HCT116 (cell line): Measurements from ENCODE around the gene CALD1. TPM values are rescaled to one million over a fixed set of nuclear protein-coding genes. Genes with fewer than 3 reads are reported as not detected.

ENCODE experiments used
- ATAC-seq: fragments of 200-7000 bp; cut with Tn5 transposase; 2 replicates; pipeline ENCODE4 v1.9.1; 2020; ENCODE audit warnings: mild to moderate bottlenecking, moderate library complexity
- BruUV-seq: library from RNA; stranded (reverse); fragments of 400-500 nt; replicated peaks from 2 replicates; lab custom pipeline; 2021; lab: Mats Ljungman, UMichigan
- CTCF ChIA-PET: fragments of 300-600 bp; sonication (Branson Sonifier 250); formaldehyde crosslinking; loops from one replicate; lab custom pipeline; 2021; ENCODE audit warnings: antibody characterized with exemption; lab: Charles Lee
- POLR2A ChIA-PET: fragments of 300-600, 350-600 bp; sonication (Branson Sonifier 250); formaldehyde crosslinking; loops from one replicate; lab custom pipeline; 2021; ENCODE audit warnings: antibody characterized with exemption; lab: Charles Lee
- RAD21 ChIA-PET, 2 experiments: fragments of 300-600 bp; sonication (Branson Sonifier 250); formaldehyde crosslinking; loops; one replicate each; lab custom pipeline; 2023; ENCODE audit warnings: low total read pairs in 2 of 2; ENCODE audit not compliant: uncharacterized antibody in 2 of 2, unreplicated experiment in 2 of 2, low non-redundant PET in 1 of 2; lab: Charles Lee
- DNase-seq: peaks from one replicate; pipeline ENCODE4 v3.0.0-alpha.2; 2010; ENCODE audit warnings: low read depth, low spot score
- H2AFZ ChIP-seq: fragments of 200-600 bp; shearing (Covaris generic), sonication (generic); 2 replicates; pipeline ENCODE4 v1.6.1; 2017; ENCODE audit warnings: low read depth, mixed run types, mixed read lengths, antibody characterized with exemption, low read length; ENCODE audit not compliant: poor library complexity, severe bottlenecking
- H3K27ac ChIP-seq: 2 replicates; pipeline ENCODE4 v1.5.1; 2012; ENCODE audit warnings: low read depth, low read length
- H3K27me3 ChIP-seq: fragments of 200-600 bp; sonication (generic); 2 replicates; pipeline ENCODE4 v1.6.1; 2016; ENCODE audit warnings: mixed run types, low read length, mixed read lengths; ENCODE audit not compliant: insufficient read depth
- H3K36me3 ChIP-seq, 2 experiments: fragments of 200-500 bp in 1 of 2; fragments of 200-600 bp in 1 of 2; sonication (Bioruptor generic) in 1 of 2; sonication (generic) in 1 of 2; 2 replicates each; pipeline versions ENCODE4 v1.5.1 to v1.6.1; 2014 to 2016; ENCODE audit warnings: low read length in 2 of 2, inconsistent platforms in 1 of 2, mixed read lengths in 1 of 2, mixed run types in 1 of 2; ENCODE audit not compliant: insufficient read depth in 2 of 2, control insufficient read depth in 1 of 2
- H3K4me1 ChIP-seq, 2 experiments: fragments of 200-600 bp in 1 of 2; sonication (generic) in 1 of 2; 2 replicates each; pipeline versions ENCODE4 v1.5.1 to v1.6.1; 2012 to 2017; ENCODE audit warnings: low read length in 2 of 2, inconsistent platforms in 1 of 2, mild to moderate bottlenecking in 1 of 2, mixed read lengths in 1 of 2, mixed run types in 1 of 2, moderate library complexity in 1 of 2; ENCODE audit not compliant: insufficient read depth in 2 of 2, control insufficient read depth in 1 of 2
- H3K4me2 ChIP-seq: fragments of 200-600 bp; sonication (generic); 2 replicates; pipeline ENCODE4 v1.6.1; 2017; ENCODE audit warnings: mixed run types, low read length, mixed read lengths
- H3K4me3 ChIP-seq, 2 experiments: fragments of 200-600 bp in 1 of 2; sonication (generic) in 1 of 2; replicated peaks in 1 of 2; 2 replicates each; pipeline ENCODE4 v1.5.1; 2011 to 2016; ENCODE audit warnings: low read length in 2 of 2, control low read depth in 1 of 2, low read depth in 1 of 2, mild to moderate bottlenecking in 1 of 2, mixed read lengths in 1 of 2, mixed run types in 1 of 2
- H3K79me2 ChIP-seq: fragments of 200-600 bp; sonication (generic); 2 replicates; pipeline ENCODE4 v1.6.1; 2017; ENCODE audit warnings: mild to moderate bottlenecking, mixed run types, low read length, moderate library complexity, mixed read lengths; ENCODE audit not compliant: insufficient read depth
- H3K9ac ChIP-seq: fragments of 200-600 bp; sonication (generic); 2 replicates; pipeline ENCODE4 v1.6.1; 2016; ENCODE audit warnings: low read length, mixed read lengths
- H3K9me2 ChIP-seq: fragments of 200-600 bp; sonication (generic), shearing (Covaris generic); 2 replicates; pipeline ENCODE4 v1.6.1; 2017; ENCODE audit warnings: mixed run types, mild to moderate bottlenecking, moderate library complexity; ENCODE audit not compliant: insufficient read depth
- H3K9me3 ChIP-seq, 2 experiments: fragments of 200-500 bp in 1 of 2; fragments of 200-600 bp in 1 of 2; sonication (Bioruptor generic) in 1 of 2; sonication (generic) in 1 of 2; 2 replicates each; pipeline ENCODE4 v1.6.1; 2014 to 2017; ENCODE audit warnings: low read length in 2 of 2, mixed read lengths in 2 of 2, inconsistent platforms in 1 of 2, low read depth in 1 of 2, mild to moderate bottlenecking in 1 of 2, mixed run types in 1 of 2, moderate library complexity in 1 of 2; ENCODE audit not compliant: control insufficient read depth in 1 of 2, insufficient read depth in 1 of 2
- H4K20me1 ChIP-seq: fragments of 200-600 bp; sonication (generic), shearing (Covaris generic); 2 replicates; pipeline ENCODE4 v1.6.1; 2017; ENCODE audit warnings: mixed run types, mild to moderate bottlenecking, moderate library complexity; ENCODE audit not compliant: insufficient read depth
- CEBPB ChIP-seq: IDR thresholded peaks from 2 replicates; pipeline ENCODE4 v1.6.1; 2012; ENCODE audit warnings: low read depth
- CTCF ChIP-seq, 3 experiments: fragments of 200-600 bp in 1 of 3; sonication (generic) in 1 of 3; IDR thresholded peaks in 2 of 3; conservative IDR thresholded peaks in 1 of 3; 2 replicates each; pipeline ENCODE4 v1.5.1; 2012 to 2017; ENCODE audit warnings: low read depth in 2 of 3, low read length in 2 of 3, antibody characterized with exemption in 1 of 3, borderline replicate concordance in 1 of 3, control low read depth in 1 of 3, mild to moderate bottlenecking in 1 of 3, mixed read lengths in 1 of 3, mixed run types in 1 of 3, moderate library complexity in 1 of 3; ENCODE audit not compliant: insufficient read depth in 1 of 3
- ELF1 ChIP-seq: IDR thresholded peaks from 2 replicates; pipeline ENCODE4 v1.6.1; 2012; ENCODE audit warnings: low read depth, borderline replicate concordance
- EZH2 ChIP-seq: fragments of 200-600 bp; sonication (generic); IDR thresholded peaks from 2 replicates; pipeline ENCODE4 v1.6.1; 2017; ENCODE audit warnings: antibody characterized with exemption, mixed run types
- EZH2phosphoT487 ChIP-seq: fragments of 200-600 bp; IDR thresholded peaks from 2 replicates; pipeline ENCODE4 v1.6.1; 2018; ENCODE audit warnings: antibody characterized with exemption, borderline replicate concordance
- POLR2A ChIP-seq: IDR thresholded peaks from 2 replicates; pipeline ENCODE4 v1.7.0; 2011; ENCODE audit warnings: borderline replicate concordance; ENCODE audit not compliant: insufficient read depth, insufficient read length; ENCODE audit errors: extremely low read depth
- RAD21 ChIP-seq: IDR thresholded peaks from 2 replicates; pipeline ENCODE4 v1.6.1; 2012; ENCODE audit warnings: low read depth, mild to moderate bottlenecking
- SIN3A ChIP-seq: IDR thresholded peaks from 2 replicates; pipeline ENCODE4 v1.6.1; 2012; ENCODE audit warnings: low read depth
- SRF ChIP-seq: IDR thresholded peaks from 2 replicates; pipeline ENCODE4 v1.6.1; 2012; ENCODE audit warnings: low read depth
- TCF7L2 ChIP-seq: IDR thresholded peaks from 2 replicates; pipeline ENCODE4 v1.7.0; 2011; ENCODE audit warnings: borderline replicate concordance, inconsistent platforms; ENCODE audit not compliant: insufficient read depth, insufficient read length; ENCODE audit errors: extremely low read depth
- YY1 ChIP-seq: IDR thresholded peaks from 2 replicates; pipeline ENCODE4 v1.6.1; 2011; ENCODE audit warnings: low read length, low read depth, moderate library complexity, mild to moderate bottlenecking; ENCODE audit not compliant: insufficient replicate concordance; ENCODE audit errors: extremely low read depth
- ZBTB33 ChIP-seq: IDR thresholded peaks from 2 replicates; pipeline ENCODE4 v1.6.1; 2011; ENCODE audit warnings: mild to moderate bottlenecking, low read length, moderate library complexity; ENCODE audit not compliant: insufficient replicate concordance; ENCODE audit errors: extremely low read depth
- ZNF274 ChIP-seq: fragments of 200-500 bp; sonication (Bioruptor generic); IDR thresholded peaks from 2 replicates; pipeline ENCODE4 v1.6.1; 2014; ENCODE audit warnings: mild to moderate bottlenecking, low read depth, low read length, inconsistent platforms
- intact Hi-C: fragments of 100-400 bp; cut with micrococcal nuclease; formaldehyde crosslinking; loops from 2 replicates; pipeline ENCODE4 v1.10.0; 2022
- total RNA-seq: library from RNA; stranded (reverse); gene quantifications from one replicate; pipeline ENCODE4 v1.2.1, GENCODE V29; 2021; ENCODE audit not compliant: unreplicated experiment

The CALD1 gene
- total RNA-seq, 1 experiment from 2014 or later: 66.8 TPM

GRCh38 chr7:134947831-134948230, 168.4 kb downstream of the CALD1 start:
- ATAC-seq (no peak), DNase-seq (no peak)
- H3K4me3 ChIP-seq: no peak overlapping the region
- no peaks in the 10 kb centered on the region for H3K79me2 ChIP-seq
- H2AFZ ChIP-seq: no peak overlapping the region
- no TSS peak for BruUV-seq
- ChIA-PET CTCF (interaction anchor here (1.6 kb wide), 1 partner anchor 315 kb away, joined by 3 read pairs; no protein-coding TSS in a partner anchor), RAD21 (no interaction called here), POLR2A (no interaction called here)
- H3K27me3 ChIP-seq: no peaks in the 10 kb centered on the region
- no peak overlapping the region for H3K4me2 ChIP-seq
- H3K9me3 ChIP-seq: no peaks in the 10 kb centered on the region
- H3K27ac ChIP-seq: no peak overlapping the region
- no peaks in the 10 kb centered on the region for H3K4me1 ChIP-seq
- intact Hi-C loops: loop anchor here (10.0 kb wide), 1 partner anchor 513 kb away; no protein-coding TSS in a partner anchor
- H3K9me2 ChIP-seq: no peaks in the 10 kb centered on the region
- no peak overlapping the region for H3K9ac ChIP-seq
- TF ChIP-seq CTCF (IDR thresholded peaks at IDR 0.05 in 2 of 3, conservative IDR thresholded peaks at IDR 0.05 in 1 of 3; ENCODE audit: borderline replicate concordance in 1 of 3, insufficient read depth in 1 of 3, low read depth in 2 of 3, low read length in 2 of 3) (no peak), SIN3A (no peak), ZNF274 (no peak), SRF (no peak)
- no peaks in the 10 kb centered on the region for H4K20me1 ChIP-seq
- peaks cover 0 to 7% of the 10 kb centered on the region in 2 experiments; a peak in 2 of 4 replicates for H3K36me3 ChIP-seq

- H3K9ac ChIP-seq: no peak overlapping the region
- POLR2A ChIA-PET: no interaction called here
- no peak overlapping the region for H3K4me2 ChIP-seq
- no peak overlapping the region for H3K27ac ChIP-seq
- no peaks in the 10 kb centered on the region for H3K4me1 ChIP-seq
- RAD21 ChIA-PET: no interaction called here
- no peaks in the 10 kb centered on the region for H3K79me2 ChIP-seq
- H3K9me3 ChIP-seq: no peaks in the 10 kb centered on the region
- BruUV-seq: no TSS peak
- no peaks in the 10 kb centered on the region for H4K20me1 ChIP-seq
- ATAC-seq: no peak
- H3K9me2 ChIP-seq: no peaks in the 10 kb centered on the region
- intact Hi-C loops: loop anchor here (10.0 kb wide), 1 partner anchor 513 kb away; no protein-coding TSS in a partner anchor
- H3K4me3 ChIP-seq: no peak overlapping the region
- no peak overlapping the region for H2AFZ ChIP-seq
- CTCF ChIA-PET: interaction anchor here (1.6 kb wide), 1 partner anchor 316 kb away, joined by 3 read pairs; no protein-coding TSS in a partner anchor
- peaks cover 0 to 7% of the 10 kb centered on the region in 2 experiments; a peak in 2 of 4 replicates for H3K36me3 ChIP-seq
- no peaks in the 10 kb centered on the region for H3K27me3 ChIP-seq
- no peak for DNase-seq
- TF ChIP-seq ELF1 (no peak), EZH2phosphoT487 (no peak), ZBTB33 (no peak), POLR2A (no peak), TCF7L2 (no peak), CEBPB (no peak), RAD21 (no peak), YY1 (no peak), EZH2 (no peak)
These were observed 168.8 kb downstream of the CALD1 start for GRCh38 chr7:134948246-134948645.
